ENCODE data around the gene JMY.
A peak's percentile ranks its signal among the peaks of the same experiment; 100 is the strongest.

Gene JMY

DNA sequence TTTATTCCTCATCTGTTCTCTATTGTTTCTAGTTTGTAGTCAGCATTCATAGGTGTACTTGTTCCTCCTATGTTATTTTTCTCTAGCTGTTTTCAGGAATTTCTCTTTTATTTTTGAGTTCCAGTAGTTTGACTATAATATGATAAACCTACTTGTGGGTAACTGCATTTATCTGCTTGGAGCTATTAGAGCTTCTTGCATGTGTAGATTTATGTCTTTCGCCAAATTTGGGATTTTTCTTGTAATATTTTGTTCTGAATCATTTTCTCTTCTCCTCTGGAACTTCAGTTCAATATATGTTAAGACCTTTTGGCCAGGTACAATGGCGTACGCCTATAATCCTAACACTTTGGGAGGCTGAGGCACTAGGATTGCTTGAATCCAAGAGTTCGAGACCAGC, 37.4 kb downstream of the JMY start:
- Mint-ChIP-seq H3K36me3 (ENCODE audit: insufficient read depth) (peaks cover 29% of the 10 kb centered on the region), H3K4me1 (peaks cover 60% of the 10 kb centered on the region), H3K9me3 (no peaks in the 10 kb centered on the region), H3K27me3 (no peaks in the 10 kb centered on the region), H3K4me3 (no peak overlapping the region), H3K27ac (ENCODE audit: low read depth) (no peak overlapping the region)
- DNase-seq (ENCODE audit: low spot score in 2 of 2) (no peak), ATAC-seq (replicated peaks; ENCODE audit: extremely low read depth, poor library complexity, severe bottlenecking) (no peak)

- Mint-ChIP-seq H3K27ac (ENCODE audit: low read depth) (no peak overlapping the region), H3K9me3 (no peaks in the 10 kb centered on the region), H3K4me3 (no peak overlapping the region), H3K27me3 (no peaks in the 10 kb centered on the region), H3K36me3 (ENCODE audit: insufficient read depth) (peaks cover 35% of the 10 kb centered on the region), H3K4me1 (peaks cover 29% of the 10 kb centered on the region)
- ATAC-seq (replicated peaks; ENCODE audit: extremely low read depth, poor library complexity, severe bottlenecking), result no peak
- no peak for DNase-seq (ENCODE audit: low spot score in 2 of 2)
Observed at GRCh38 chr5:79284846-79285245, 48.9 kb downstream of the JMY start.

GRCh38 chr5:79285285-79285684, 49.4 kb downstream of the JMY start:
- no peak overlapping the region for H3K27ac Mint-ChIP-seq (ENCODE audit: low read depth)
- H3K4me1 Mint-ChIP-seq, result peaks cover 29% of the 10 kb centered on the region
- ATAC-seq (replicated peaks; ENCODE audit: extremely low read depth, poor library complexity, severe bottlenecking) (no peak), DNase-seq (ENCODE audit: low spot score in 2 of 2) (no peak)
- H3K27me3 Mint-ChIP-seq, result no peaks in the 10 kb centered on the region
- H3K36me3 Mint-ChIP-seq (ENCODE audit: insufficient read depth), result peaks cover 31% of the 10 kb centered on the region
- no peak overlapping the region for H3K4me3 Mint-ChIP-seq
- no peaks in the 10 kb centered on the region for H3K9me3 Mint-ChIP-seq

DNA sequence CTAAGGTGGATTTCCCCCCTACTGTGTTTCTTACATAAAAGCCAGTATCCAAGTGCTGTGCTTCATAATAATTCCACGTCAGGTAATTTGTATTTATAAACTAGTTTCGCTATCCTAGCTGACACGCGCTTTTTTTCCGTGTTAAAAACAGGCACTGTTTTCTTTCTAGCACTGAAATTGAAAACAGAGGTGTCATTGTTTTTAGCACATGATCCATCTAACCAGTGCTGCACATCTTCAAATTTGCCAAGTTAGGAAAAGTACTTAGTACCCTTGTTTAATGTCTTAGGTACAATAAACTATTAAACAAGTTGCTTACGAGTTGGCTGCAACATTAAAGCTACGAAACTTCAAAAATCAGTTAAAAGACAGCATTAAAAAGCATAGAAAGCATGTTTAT, 49.9 kb downstream of the JMY start:
- no peak for DNase-seq (ENCODE audit: low spot score in 2 of 2)
- H3K4me3 Mint-ChIP-seq, result no peak overlapping the region
- H3K9me3 Mint-ChIP-seq, result no peaks in the 10 kb centered on the region
- peaks cover 32% of the 10 kb centered on the region for H3K36me3 Mint-ChIP-seq (ENCODE audit: insufficient read depth)
- no peak for ATAC-seq (replicated peaks; ENCODE audit: extremely low read depth, poor library complexity, severe bottlenecking)
- H3K27ac Mint-ChIP-seq (ENCODE audit: low read depth), result no peak overlapping the region
- no peaks in the 10 kb centered on the region for H3K27me3 Mint-ChIP-seq
- peaks cover 29% of the 10 kb centered on the region for H3K4me1 Mint-ChIP-seq

DNA sequence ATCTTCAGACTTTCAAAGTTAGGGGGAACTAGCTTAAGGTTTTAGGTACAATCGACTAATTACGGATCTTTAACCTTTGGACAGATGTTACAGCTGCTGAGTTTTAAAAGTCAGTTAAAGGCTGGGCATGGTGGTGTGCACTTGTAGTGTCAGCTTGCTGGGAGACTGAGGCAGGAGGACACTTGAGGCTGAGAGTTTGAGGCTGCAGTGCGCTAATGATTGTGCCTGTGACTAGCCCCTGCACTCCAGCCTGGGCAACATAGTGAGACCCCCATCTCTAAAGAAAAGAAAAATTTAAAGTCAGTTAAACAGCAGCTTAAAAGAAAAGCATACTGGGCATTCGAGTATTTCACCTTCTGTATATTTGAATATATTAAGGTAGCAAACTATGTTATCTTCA, 51.4 kb downstream of the JMY start:
- DNase-seq (ENCODE audit: low spot score in 2 of 2) (no peak), ATAC-seq (replicated peaks; ENCODE audit: extremely low read depth, poor library complexity, severe bottlenecking) (no peak)
- Mint-ChIP-seq H3K27ac (ENCODE audit: low read depth) (peak overlapping the region; percentile 46), H3K4me1 (peaks cover 22% of the 10 kb centered on the region), H3K36me3 (ENCODE audit: insufficient read depth) (peaks cover 31% of the 10 kb centered on the region), H3K4me3 (no peak overlapping the region), H3K9me3 (no peaks in the 10 kb centered on the region), H3K27me3 (no peaks in the 10 kb centered on the region)

GRCh38 chr5:79287907-79288306, 52.0 kb downstream of the JMY start:
- Mint-ChIP-seq H3K9me3 (no peaks in the 10 kb centered on the region), H3K4me1 (peaks cover 19% of the 10 kb centered on the region), H3K27me3 (no peaks in the 10 kb centered on the region), H3K36me3 (ENCODE audit: insufficient read depth) (peaks cover 34% of the 10 kb centered on the region), H3K4me3 (no peak overlapping the region), H3K27ac (ENCODE audit: low read depth) (no peak overlapping the region)
- no peak for DNase-seq (ENCODE audit: low spot score in 2 of 2)
- ATAC-seq (replicated peaks; ENCODE audit: extremely low read depth, poor library complexity, severe bottlenecking), result no peak

GRCh38 chr5:79295029-79295428, 59.1 kb downstream of the JMY start:
- no peak for ATAC-seq (replicated peaks; ENCODE audit: extremely low read depth, poor library complexity, severe bottlenecking)
- Mint-ChIP-seq H3K27ac (ENCODE audit: low read depth) (no peak overlapping the region), H3K9me3 (no peaks in the 10 kb centered on the region), H3K27me3 (no peaks in the 10 kb centered on the region), H3K36me3 (ENCODE audit: insufficient read depth) (peaks cover 41% of the 10 kb centered on the region), H3K4me3 (no peak overlapping the region), H3K4me1 (no peaks in the 10 kb centered on the region)
- DNase-seq (ENCODE audit: low spot score in 2 of 2), result no peak

DNA sequence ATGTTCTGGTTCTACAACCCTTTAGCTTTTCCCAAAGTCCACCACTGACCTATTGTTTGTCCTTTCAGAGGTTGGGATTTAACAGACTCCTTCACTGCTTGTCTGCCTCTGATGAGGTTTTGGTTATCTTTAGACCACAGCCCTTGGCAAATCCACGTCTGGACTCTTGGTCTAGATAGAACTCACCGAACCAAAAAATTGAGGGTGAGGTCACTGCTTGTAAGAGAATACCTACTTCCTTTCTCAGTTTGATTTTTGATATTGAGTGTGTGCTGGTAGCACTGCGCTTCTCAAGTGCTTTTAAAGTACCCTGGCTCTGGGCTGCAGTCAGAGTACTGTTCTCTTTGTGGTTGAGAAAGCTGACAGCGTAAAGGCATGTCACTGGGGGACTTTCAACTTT, 61.7 kb downstream of the JMY start:
- no peak for DNase-seq (ENCODE audit: low spot score in 2 of 2)
- H3K4me1 Mint-ChIP-seq, result no peaks in the 10 kb centered on the region
- H3K4me3 Mint-ChIP-seq, result no peak overlapping the region
- no peaks in the 10 kb centered on the region for H3K27me3 Mint-ChIP-seq
- peaks cover 34% of the 10 kb centered on the region for H3K36me3 Mint-ChIP-seq (ENCODE audit: insufficient read depth)
- ATAC-seq (replicated peaks; ENCODE audit: extremely low read depth, poor library complexity, severe bottlenecking), result no peak
- H3K9me3 Mint-ChIP-seq, result no peaks in the 10 kb centered on the region
- no peak overlapping the region for H3K27ac Mint-ChIP-seq (ENCODE audit: low read depth)

- Mint-ChIP-seq H3K9me3 (no peaks in the 10 kb centered on the region), H3K27me3 (no peaks in the 10 kb centered on the region), H3K4me1 (no peaks in the 10 kb centered on the region), H3K27ac (ENCODE audit: low read depth) (no peak overlapping the region), H3K4me3 (no peak overlapping the region), H3K36me3 (ENCODE audit: insufficient read depth) (peaks cover 28% of the 10 kb centered on the region)
- ATAC-seq (replicated peaks; ENCODE audit: extremely low read depth, poor library complexity, severe bottlenecking) (no peak), DNase-seq (ENCODE audit: low spot score in 2 of 2) (no peak)
Observed at GRCh38 chr5:79301046-79301712, 65.2 kb downstream of the JMY start.

DNA sequence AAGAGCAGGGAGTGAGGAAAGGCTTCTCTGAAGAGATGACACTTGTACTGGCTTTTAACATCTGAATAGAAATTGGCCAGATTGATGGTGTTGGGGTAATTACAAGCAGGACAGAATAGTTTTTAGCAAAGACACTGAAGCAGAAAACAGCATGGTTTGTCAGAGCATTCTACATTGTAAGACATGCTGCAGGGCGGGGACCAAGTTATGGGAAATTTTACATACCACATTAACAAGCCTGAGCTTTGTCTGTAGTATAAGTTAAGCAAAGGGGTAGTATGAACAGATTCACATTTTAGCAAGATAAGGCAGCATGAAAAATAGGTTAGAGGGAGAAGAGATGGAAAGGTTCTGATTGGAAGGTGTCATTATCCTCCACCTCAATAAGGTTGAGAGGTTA, 66.5 kb downstream of the JMY start:
- Mint-ChIP-seq H3K4me1 (no peaks in the 10 kb centered on the region), H3K27ac (ENCODE audit: low read depth) (no peak overlapping the region), H3K27me3 (no peaks in the 10 kb centered on the region), H3K36me3 (ENCODE audit: insufficient read depth) (peaks cover 31% of the 10 kb centered on the region), H3K4me3 (no peak overlapping the region), H3K9me3 (no peaks in the 10 kb centered on the region)
- no peak for ATAC-seq (replicated peaks; ENCODE audit: extremely low read depth, poor library complexity, severe bottlenecking)
- DNase-seq (ENCODE audit: low spot score in 2 of 2), result no peak

- peaks cover 8% of the 10 kb centered on the region for H3K4me1 Mint-ChIP-seq
- H3K9me3 Mint-ChIP-seq, result no peaks in the 10 kb centered on the region
- H3K36me3 Mint-ChIP-seq (ENCODE audit: insufficient read depth), result peaks cover 32% of the 10 kb centered on the region
- H3K4me3 Mint-ChIP-seq, result no peak overlapping the region
- H3K27ac Mint-ChIP-seq (ENCODE audit: low read depth), result no peak overlapping the region
- DNase-seq (ENCODE audit: low spot score in 2 of 2) (no peak), ATAC-seq (replicated peaks; ENCODE audit: extremely low read depth, poor library complexity, severe bottlenecking) (no peak)
- no peaks in the 10 kb centered on the region for H3K27me3 Mint-ChIP-seq
Observed at GRCh38 chr5:79305706-79306105, 69.8 kb downstream of the JMY start.

GRCh38 chr5:79318935-79319614, 83.1 kb downstream of the JMY start:
- Mint-ChIP-seq H3K27ac (ENCODE audit: low read depth) (no peak overlapping the region), H3K36me3 (ENCODE audit: insufficient read depth) (peaks cover 44% of the 10 kb centered on the region), H3K27me3 (no peaks in the 10 kb centered on the region), H3K9me3 (no peaks in the 10 kb centered on the region), H3K4me3 (no peak overlapping the region), H3K4me1 (no peaks in the 10 kb centered on the region)
- DNase-seq (ENCODE audit: low spot score in 2 of 2), result no peak
- ATAC-seq (replicated peaks; ENCODE audit: extremely low read depth, poor library complexity, severe bottlenecking), result no peak

- no peak overlapping the region for H3K27ac Mint-ChIP-seq (ENCODE audit: low read depth)
- no peaks in the 10 kb centered on the region for H3K4me1 Mint-ChIP-seq
- ATAC-seq (replicated peaks; ENCODE audit: extremely low read depth, poor library complexity, severe bottlenecking) (no peak), DNase-seq (ENCODE audit: low spot score in 2 of 2) (no peak)
- H3K36me3 Mint-ChIP-seq (ENCODE audit: insufficient read depth), result peaks cover 7% of the 10 kb centered on the region
- H3K4me3 Mint-ChIP-seq, result no peak overlapping the region
- H3K9me3 Mint-ChIP-seq, result no peaks in the 10 kb centered on the region
- peaks cover 10% of the 10 kb centered on the region for H3K27me3 Mint-ChIP-seq
Observed at GRCh38 chr5:79329453-79329852, 93.5 kb downstream of the JMY start.

All from central memory CD8-positive, alpha-beta T cell (primary cell).